OCI-LY7 (cell line): Measurements from ENCODE around the gene PTPRJ. TPM values are rescaled to one million over a fixed set of nuclear protein-coding genes. Genes with fewer than 3 reads are reported as not detected.

Source experiments
- BruUV-seq: library from RNA; stranded (reverse); fragments of 400-500 nt; replicated peaks from 2 replicates; lab custom pipeline; 2021; lab: Mats Ljungman, UMichigan
- CTCF ChIA-PET: fragments of 300-600 bp; sonication (Branson Sonifier 250); formaldehyde crosslinking; loops from one replicate; lab custom pipeline; 2022; ENCODE audit warnings: antibody characterized with exemption; ENCODE audit not compliant: unreplicated experiment; lab: Charles Lee
- POLR2A ChIA-PET: fragments of 300-600 bp; sonication (Branson Sonifier 250); formaldehyde crosslinking; loops from one replicate; lab custom pipeline; 2022; ENCODE audit warnings: antibody characterized with exemption; lab: Charles Lee
- DNase-seq: peaks from one replicate; pipeline ENCODE4 v3.0.0-alpha.2; 2015; ENCODE audit warnings: low spot score
- H2AFZ ChIP-seq: fragments of 200-600 bp; sonication (generic), shearing (Covaris generic); 2 replicates; pipeline ENCODE4 v1.6.1; 2014; ENCODE audit warnings: mild to moderate bottlenecking, antibody characterized with exemption, low read length, moderate library complexity
- H3K27ac ChIP-seq: fragments of 200-600 bp; sonication (generic); 2 replicates; pipeline ENCODE4 v1.5.1; 2014; ENCODE audit warnings: mixed run types, low read depth, mild to moderate bottlenecking, moderate library complexity, low read length, inconsistent platforms; ENCODE audit not compliant: poor library complexity, severe bottlenecking
- H3K36me3 ChIP-seq: fragments of 200-600 bp; sonication (generic); 2 replicates; pipeline ENCODE4 v1.6.1; 2014; ENCODE audit warnings: mild to moderate bottlenecking, antibody characterized with exemption, low read length, moderate library complexity, mixed read lengths; ENCODE audit not compliant: insufficient read depth
- H3K4me1 ChIP-seq: fragments of 200-600 bp; sonication (generic); 2 replicates; pipeline ENCODE4 v1.5.1; 2014; ENCODE audit warnings: mild to moderate bottlenecking, low read length; ENCODE audit not compliant: insufficient read depth, poor library complexity, severe bottlenecking
- H3K4me2 ChIP-seq: fragments of 200-600 bp; sonication (generic); 2 replicates; pipeline ENCODE4 v1.6.1; 2014; ENCODE audit warnings: mild to moderate bottlenecking, low read length
- H3K4me3 ChIP-seq: fragments of 200-600 bp; sonication (generic); 2 replicates; pipeline ENCODE4 v1.5.1; 2014; ENCODE audit warnings: mild to moderate bottlenecking, low read depth, low read length; ENCODE audit not compliant: poor library complexity, severe bottlenecking
- H3K79me2 ChIP-seq: fragments of 200-600 bp; sonication (generic); 2 replicates; pipeline ENCODE4 v1.6.1; 2016; ENCODE audit warnings: low read depth, mild to moderate bottlenecking, low read length, moderate library complexity, mixed read lengths; ENCODE audit not compliant: insufficient read depth
- H3K9me2 ChIP-seq: fragments of 200-600 bp; sonication (generic); 2 replicates; pipeline ENCODE4 v1.6.1; 2016; ENCODE audit warnings: mild to moderate bottlenecking, low read length, mixed read lengths; ENCODE audit not compliant: insufficient read depth
- H3K9me3 ChIP-seq: fragments of 200-600 bp; sonication (generic); 2 replicates; pipeline ENCODE4 v1.6.1; 2014; ENCODE audit warnings: mild to moderate bottlenecking, mixed run types, low read length, mixed read lengths
- H4K20me1 ChIP-seq: fragments of 200-600 bp; sonication (generic); 2 replicates; pipeline ENCODE4 v1.6.1; 2014; ENCODE audit warnings: mild to moderate bottlenecking, antibody characterized with exemption, low read length, moderate library complexity, mixed read lengths; ENCODE audit not compliant: insufficient read depth
- CTCF ChIP-seq: fragments of 200-600 bp; sonication (generic); conservative IDR thresholded peaks from 2 replicates; pipeline ENCODE4 v1.5.1; 2014; ENCODE audit warnings: mild to moderate bottlenecking, antibody characterized with exemption, low read length, moderate library complexity, mixed read lengths
- EZH2phosphoT487 ChIP-seq: fragments of 200-600 bp; sonication (generic); IDR thresholded peaks from 2 replicates; pipeline ENCODE4 v1.6.1; 2018; ENCODE audit warnings: low read depth, borderline replicate concordance, mild to moderate bottlenecking, mixed run types, antibody characterized with exemption, low read length, moderate library complexity, mixed read lengths
- intact Hi-C: fragments of 100-400 bp; cut with micrococcal nuclease; formaldehyde crosslinking; loops from one replicate; pipeline ENCODE4 v1.10.0; 2022; ENCODE audit not compliant: unreplicated experiment
- total RNA-seq, 2 experiments: library from RNA; depleted of rRNA in 1 of 2; stranded (reverse); fragments of >200 nt in 1 of 2; shearing (Covaris generic) in 1 of 2; gene quantifications; 2 replicates each; pipeline ENCODE4 v1.2.3, GENCODE V29; 2014 to 2022

The PTPRJ gene
- total RNA-seq, 2 experiments from 2014 or later: 5.4 to 28.3 TPM

- Histone ChIP-seq H3K9me2 (no peaks in the 10 kb centered on the region), H3K36me3 (no peaks in the 10 kb centered on the region), H4K20me1 (no peaks in the 10 kb centered on the region), H3K9me3 (no peaks in the 10 kb centered on the region), H3K4me3 (no peak overlapping the region), H3K79me2 (peaks cover 34% of the 10 kb centered on the region; the same call in 1 of the 2 replicates), H3K4me1 (peaks cover 77% of the 10 kb centered on the region), H3K27ac (no peak overlapping the region), H2AFZ (no peak overlapping the region), H3K4me2 (peak overlapping the region; percentile 82)
- no peak for DNase-seq
- BruUV-seq: no TSS peak
- POLR2A ChIA-PET: interaction anchor here (0.7 to 1.3 kb wide), 2 partner anchors 15 to 132 kb away, joined by 3 to 5 read pairs; no protein-coding TSS in a partner anchor
- CTCF ChIA-PET: no interaction called here
- TF ChIP-seq EZH2phosphoT487 (no peak), CTCF (no peak)
- intact Hi-C loops: no loop called here
Observed at GRCh38 chr11:47986742-47987141, 6.4 kb downstream of the PTPRJ start.

- Histone ChIP-seq H3K4me2 (peak overlapping the region; percentile 82), H3K36me3 (no peaks in the 10 kb centered on the region), H3K4me3 (peak overlapping the region; percentile 54), H3K79me2 (peaks cover 31% of the 10 kb centered on the region; the same call in 1 of the 2 replicates), H3K4me1 (peaks cover 77% of the 10 kb centered on the region), H3K27ac (peak overlapping the region; percentile 49), H4K20me1 (no peaks in the 10 kb centered on the region), H2AFZ (peak overlapping the region; percentile 31), H3K9me3 (no peaks in the 10 kb centered on the region), H3K9me2 (no peaks in the 10 kb centered on the region)
- no TSS peak for BruUV-seq
- DNase-seq: no peak
- TF ChIP-seq EZH2phosphoT487: no peak
- no peak for TF ChIP-seq CTCF
- intact Hi-C loops: no loop called here
- CTCF ChIA-PET: no interaction called here
- POLR2A ChIA-PET: interaction anchor here (0.7 to 1.3 kb wide), 2 partner anchors 15 to 133 kb away, joined by 3 to 5 read pairs; no protein-coding TSS in a partner anchor
Observed at GRCh38 chr11:47987310-47987709, 7.0 kb downstream of the PTPRJ start.

- Histone ChIP-seq H3K79me2 (peaks cover 27% of the 10 kb centered on the region; the same call in 1 of the 2 replicates), H3K36me3 (no peaks in the 10 kb centered on the region), H3K9me2 (no peaks in the 10 kb centered on the region), H3K9me3 (no peaks in the 10 kb centered on the region), H3K4me3 (peak overlapping the region; percentile 54), H3K4me2 (peak overlapping the region; percentile 82), H3K27ac (peak overlapping the region; percentile 49), H4K20me1 (no peaks in the 10 kb centered on the region), H2AFZ (peak overlapping the region; percentile 31), H3K4me1 (peaks cover 77% of the 10 kb centered on the region)
- TF ChIP-seq EZH2phosphoT487 (no peak), CTCF (no peak)
- intact Hi-C loops: no loop called here
- ChIA-PET POLR2A (no interaction called here), CTCF (no interaction called here)
- no TSS peak for BruUV-seq
- DNase-seq: no peak
Observed at GRCh38 chr11:47987781-47988180, 7.4 kb downstream of the PTPRJ start.
